Kidney tubule cell (primary cell): ENCODE data around the gene AKAP8L.
"Not testable (repeated sequence)": the region's sequence is repeated elsewhere in the genome, so short reads cannot be mapped to it uniquely, and the experiment has no call there.

Experiments
- DNase-seq: peaks from one replicate; pipeline ENCODE4 v3.0.0-alpha.2; 2018; ENCODE audit warnings: low spot score

AKAP8L gene

DNA sequence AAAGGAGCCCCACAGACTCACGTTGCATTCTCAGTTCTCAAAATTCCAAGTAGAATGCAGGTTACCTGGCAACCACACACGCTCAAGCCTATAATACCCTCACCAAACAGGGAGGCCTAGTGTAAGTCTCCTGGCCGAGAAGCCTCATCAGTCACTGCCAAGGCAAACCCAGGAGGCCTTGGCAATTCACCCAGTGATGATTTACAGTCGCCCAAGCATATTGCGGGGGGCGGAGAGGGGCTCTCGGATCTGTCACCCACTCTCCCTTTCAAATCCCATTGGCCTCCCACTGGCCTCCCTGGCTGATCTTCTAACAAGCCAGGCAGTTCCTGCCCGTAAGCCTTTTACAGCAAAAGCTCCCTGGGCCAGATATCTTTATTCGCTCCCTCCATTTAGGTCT is 1.1 kb downstream of the AKAP8L start:
- DNase-seq, result peak; percentile 37

- no peak for DNase-seq
Observed at GRCh38 chr19:15412832-15413231, 6.0 kb downstream of the AKAP8L start.

- DNase-seq, result not testable (repeated sequence)
Observed at GRCh38 chr19:15411351-15411750, 7.4 kb downstream of the AKAP8L start.

- peak; percentile 76 for DNase-seq
Observed at GRCh38 chr19:15404780-15405211, 14.0 kb downstream of the AKAP8L start.

DNA sequence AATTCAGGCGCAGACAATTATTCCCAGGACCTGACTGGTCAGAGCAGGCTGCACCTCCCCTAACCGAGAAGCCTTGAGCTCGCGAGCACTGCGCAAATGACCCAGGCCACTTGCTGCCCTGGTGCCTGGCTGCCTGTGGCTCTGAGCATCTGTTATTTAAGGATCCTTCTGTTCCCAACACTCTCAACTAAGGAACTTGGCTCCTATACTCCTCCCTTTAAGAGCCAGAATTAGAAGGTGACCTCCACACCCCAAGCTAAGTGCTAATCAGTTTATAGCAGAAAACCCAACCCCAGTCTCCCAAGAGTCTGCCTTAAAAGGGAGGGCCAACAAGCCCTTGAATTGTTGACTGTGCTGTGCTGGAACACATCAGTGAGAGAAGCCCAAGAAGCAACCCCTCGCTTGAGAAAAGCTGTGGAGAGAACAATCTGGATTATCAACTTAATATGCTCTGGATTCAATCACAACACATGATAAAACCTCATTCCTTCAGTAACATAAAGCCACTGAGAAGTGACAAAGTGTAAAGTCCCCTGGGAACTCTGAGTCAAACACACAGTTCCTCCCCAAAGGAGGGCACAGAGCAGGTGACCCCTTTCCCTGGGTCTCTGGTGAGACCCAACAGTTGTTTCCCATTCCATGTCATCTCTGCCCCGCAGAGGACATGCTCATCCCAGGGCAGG is 14.6 kb downstream of the AKAP8L start:
- DNase-seq, result no peak

- no peak for DNase-seq
Observed at GRCh38 chr19:15403151-15403531, 15.6 kb downstream of the AKAP8L start.

DNA sequence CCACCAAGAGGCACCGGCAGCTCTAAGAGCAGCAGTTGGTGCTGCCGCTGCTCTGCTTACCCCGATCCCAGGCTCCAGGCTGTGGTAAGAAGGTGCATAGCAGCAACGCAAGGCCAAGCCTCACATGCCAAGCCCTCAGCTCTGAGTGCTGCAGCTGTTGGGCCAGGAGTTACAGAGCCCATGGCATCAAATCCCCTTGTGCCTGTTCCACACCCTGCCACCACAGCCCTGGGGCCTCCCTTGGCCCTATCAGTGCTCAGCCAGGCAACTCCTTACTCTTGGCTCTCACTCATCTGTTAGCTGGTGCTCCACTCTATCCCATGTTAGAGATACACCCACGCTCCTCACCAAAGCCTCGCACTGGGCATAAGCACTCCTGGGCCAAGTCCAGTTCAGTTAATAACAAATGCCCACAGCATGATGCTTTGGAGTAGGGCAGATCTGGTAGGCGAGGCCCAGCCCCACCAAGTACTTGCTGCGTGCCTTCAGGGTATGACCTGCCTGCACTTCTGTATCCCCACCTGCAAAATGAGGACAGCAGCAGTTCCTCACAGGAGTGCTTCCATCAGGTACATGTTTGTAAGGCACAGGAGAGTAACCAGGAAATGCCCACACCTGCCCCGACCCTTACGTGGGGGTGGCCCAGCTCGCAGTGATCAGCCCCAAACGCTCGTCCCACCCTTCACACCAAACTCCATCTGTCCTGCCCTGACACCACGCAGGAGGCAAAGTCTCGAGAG is 16.2 kb downstream of the AKAP8L start:
- DNase-seq, result no peak

GRCh38 chr19:15401397-15401710 is 17.4 kb downstream of the AKAP8L start:
- no peak for DNase-seq

- DNase-seq, result no peak
Observed at GRCh38 chr19:15400521-15401396, 18.0 kb downstream of the AKAP8L start.

- DNase-seq, result no peak
Observed at GRCh38 chr19:15399635-15400034, 19.2 kb downstream of the AKAP8L start.

DNA sequence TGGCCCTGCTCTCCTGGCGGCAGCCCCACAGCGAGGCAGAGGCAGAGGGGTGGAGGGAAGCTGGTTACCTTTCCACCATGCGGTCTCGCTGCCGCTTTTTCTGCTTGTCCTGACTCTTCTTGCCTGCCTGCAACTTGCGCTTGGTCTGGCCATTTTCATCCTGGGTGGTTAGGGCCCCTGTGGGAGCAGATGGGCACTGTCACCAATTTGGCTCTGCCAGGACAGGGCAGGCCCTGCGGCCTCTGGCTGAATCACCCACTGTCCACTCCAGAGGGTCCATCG is 19.6 kb downstream of the AKAP8L start:
- no peak for DNase-seq

GRCh38 chr19:15398501-15399233 is 20.1 kb downstream of the AKAP8L start:
- no peak for DNase-seq

GRCh38 chr19:15397782-15398181 is 21.0 kb downstream of the AKAP8L start:
- DNase-seq, result no peak

DNA sequence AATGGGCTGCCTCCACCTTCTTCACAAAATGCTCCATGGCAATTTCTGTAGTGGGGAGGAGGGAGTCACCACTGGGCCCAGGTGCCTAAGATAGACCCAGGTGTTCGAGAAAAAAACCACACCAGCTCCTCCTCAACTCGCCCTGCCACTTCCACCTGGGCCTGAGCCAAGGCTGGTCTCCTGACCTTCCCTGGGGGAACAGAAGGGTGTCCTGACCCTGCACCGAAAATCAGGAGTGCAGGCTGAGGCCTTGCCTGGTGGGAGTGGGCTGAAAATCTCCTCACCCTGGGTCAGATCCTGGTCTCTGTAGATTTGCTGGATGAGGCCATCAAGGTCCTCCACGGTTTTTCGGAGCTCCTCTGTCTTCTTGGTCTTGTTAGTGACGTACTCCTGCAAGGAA is 21.6 kb downstream of the AKAP8L start:
- DNase-seq, result no peak

DNA sequence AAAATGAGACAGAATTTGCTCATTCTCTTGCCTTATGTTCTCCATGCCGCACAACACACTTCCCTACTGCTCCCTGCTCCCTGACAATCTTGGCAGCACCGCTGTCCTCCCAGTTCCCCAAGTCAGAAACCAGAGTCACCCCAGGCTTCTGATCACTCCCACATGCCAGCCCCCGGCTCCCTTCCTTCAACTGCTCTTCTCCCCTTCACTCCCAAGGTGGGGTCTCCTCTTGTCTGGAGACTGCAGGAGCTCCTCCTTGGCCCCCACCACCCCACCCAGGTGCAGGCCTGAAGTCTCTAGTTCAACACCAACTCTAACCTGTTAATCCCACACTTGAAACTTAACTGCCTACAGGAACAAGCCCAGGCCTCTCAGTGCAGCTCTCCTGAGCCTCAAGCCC is 22.4 kb downstream of the AKAP8L start:
- no peak for DNase-seq

GRCh38 chr19:15395251-15395650 is 23.5 kb downstream of the AKAP8L start:
- not testable (repeated sequence) for DNase-seq

- DNase-seq, result no peak
Observed at GRCh38 chr19:15394426-15394825, 24.4 kb downstream of the AKAP8L start.

- DNase-seq, result no peak
Observed at GRCh38 chr19:15393963-15394362, 24.8 kb downstream of the AKAP8L start.

DNA sequence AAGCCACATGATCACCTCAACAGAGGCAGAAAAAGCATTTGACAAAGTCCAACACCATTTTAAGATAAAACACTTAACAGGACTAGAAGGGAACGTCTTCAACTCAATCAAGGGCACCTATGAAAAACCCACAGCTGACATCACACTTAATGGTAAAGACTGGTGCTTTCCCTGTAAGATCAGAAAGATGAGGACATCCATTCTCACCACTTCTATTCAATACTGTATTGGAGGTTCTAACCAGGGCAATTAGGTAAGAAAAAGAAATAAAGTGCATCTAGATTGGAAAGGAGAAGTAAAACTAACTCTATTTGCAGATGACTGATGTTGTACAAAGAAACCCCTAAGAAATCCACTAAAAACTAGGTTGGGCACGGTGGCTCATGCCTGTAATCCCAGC is 28.0 kb downstream of the AKAP8L start:
- DNase-seq, result no peak

GRCh38 chr19:15381864-15382263 is 36.9 kb downstream of the AKAP8L start:
- DNase-seq, result no peak

DNA sequence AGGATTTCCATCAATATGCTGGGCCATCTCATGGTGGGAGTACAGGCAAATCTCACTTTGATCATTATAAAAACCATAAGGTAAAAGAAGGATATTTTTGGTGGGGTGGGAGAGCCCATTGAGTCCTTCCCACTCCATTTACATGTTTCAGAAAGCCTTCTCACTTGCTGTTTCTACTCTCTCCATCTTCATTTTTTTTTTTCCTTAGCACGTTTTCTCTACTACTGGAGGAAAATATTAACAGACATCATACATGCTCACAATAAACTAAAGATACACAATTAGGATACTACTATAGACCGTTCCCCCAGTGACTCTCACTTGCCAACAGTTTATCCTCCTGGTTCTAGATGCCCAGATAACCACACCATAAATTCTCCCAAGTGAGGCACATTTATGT is 37.4 kb downstream of the AKAP8L start:
- no peak for DNase-seq

DNA sequence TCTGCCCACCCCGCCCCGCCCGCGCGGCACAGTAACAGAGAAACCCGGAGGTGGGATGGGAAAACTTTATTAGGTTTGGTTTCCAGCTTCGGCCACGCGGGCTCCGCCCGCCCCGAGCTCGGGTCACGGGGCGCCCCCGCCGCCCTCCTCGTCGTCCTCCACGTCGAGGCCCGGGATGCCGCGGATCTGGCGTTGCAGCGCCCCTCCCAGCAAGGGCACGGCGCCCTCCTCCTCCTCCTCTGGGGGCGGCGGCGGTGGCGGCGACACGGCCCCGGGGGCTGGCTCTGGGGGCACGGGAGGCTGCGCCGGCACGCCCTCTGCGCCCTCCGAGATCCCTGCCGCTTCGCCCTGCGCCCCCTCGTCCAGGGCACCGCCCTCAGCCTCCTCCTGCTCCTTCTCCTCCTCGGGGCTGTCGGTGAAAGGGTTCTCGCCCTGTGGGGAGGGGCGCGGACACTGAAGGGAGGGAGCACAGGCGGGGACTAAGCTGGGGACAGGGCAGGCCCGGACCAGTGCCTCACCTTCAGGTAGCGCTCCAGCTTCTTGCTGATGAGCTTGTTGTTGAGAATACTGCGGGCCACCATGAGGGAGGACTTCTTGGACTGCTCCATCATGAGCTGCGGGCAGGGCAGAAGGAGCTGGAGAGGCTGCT is 38.7 kb downstream of the AKAP8L start:
- DNase-seq, result peak; percentile 63
